HG02678 (cell line): ENCODE results near the gene NISCH.

Experiments used
- ATAC-seq: cut with Tn5 transposase; IDR thresholded peaks from one replicate; pipeline ENCODE4 v1.9.1; 2021; ENCODE audit warnings: mild to moderate bottlenecking, moderate library complexity; ENCODE audit not compliant: unreplicated experiment

Gene NISCH

GRCh38 chr3:52446631-52447511, 8.5 kb upstream of the NISCH start:
- no peak for ATAC-seq

GRCh38 chr3:52447512-52448355, 7.7 kb upstream of the NISCH start:
- no peak for ATAC-seq

- no peak for ATAC-seq
Observed at GRCh38 chr3:52450489-52451236, 4.7 kb upstream of the NISCH start.

- ATAC-seq = no peak
Observed at GRCh38 chr3:52451237-52452083, 3.9 kb upstream of the NISCH start.

- ATAC-seq = no peak
Observed at GRCh38 chr3:52452126-52452525, 3.3 kb upstream of the NISCH start.

GRCh38 chr3:52452570-52453221, 2.7 kb upstream of the NISCH start:
- ATAC-seq = no peak

GRCh38 chr3:52453496-52454249, 1.7 kb upstream of the NISCH start, which contains the start of gene TNNC1:
Gene TNNC1 (minus strand): TSS chr3:52454041. CDS start chr3:52454015, 26 bp downstream.
- ATAC-seq = no peak

- no peak for ATAC-seq
Observed at GRCh38 chr3:52454250-52454937, 1.0 kb upstream of the NISCH start.

- no peak for ATAC-seq
Observed at GRCh38 chr3:52454938-52455282, 494 bp upstream of the NISCH start.

- no peak for ATAC-seq
Observed at GRCh38 chr3:52456169-52456799, 880 bp downstream of the NISCH start.

- no peak for ATAC-seq
Observed at GRCh38 chr3:52456800-52457183, 1.4 kb downstream of the NISCH start.

- no peak for ATAC-seq
Observed at GRCh38 chr3:52458031-52458760, 2.8 kb downstream of the NISCH start.

GRCh38 chr3:52458770-52459545, 3.6 kb downstream of the NISCH start:
- ATAC-seq = no peak

- no peak for ATAC-seq
Observed at GRCh38 chr3:52461874-52462273, 6.5 kb downstream of the NISCH start.

- ATAC-seq = no peak
Observed at GRCh38 chr3:52463416-52463815, 8.0 kb downstream of the NISCH start.

- no peak for ATAC-seq
Observed at GRCh38 chr3:52468336-52468735, 12.9 kb downstream of the NISCH start.

- no peak for ATAC-seq
Observed at GRCh38 chr3:52469001-52469400, 13.6 kb downstream of the NISCH start.
